Testis (tissue), 3 donors: ENCODE measurements around the gene CD48. TPM values are rescaled to one million over a fixed set of nuclear protein-coding genes. Genes with fewer than 3 reads are reported as not detected.

Experiments used
- DNase-seq: peaks from one replicate; pipeline ENCODE4 v3.0.0-alpha.2; 2019
- H3K27ac ChIP-seq, 2 donors: fragments of 200-600 bp; sonication (generic); one replicate each; pipeline ENCODE4 v1.5.1; 2019
- H3K27me3 ChIP-seq: fragments of 200-600 bp; sonication (generic); one replicate; pipeline ENCODE4 v1.5.1; 2019
- H3K36me3 ChIP-seq: fragments of 200-600 bp; sonication (generic); one replicate; pipeline ENCODE4 v1.5.1; 2017; ENCODE audit warnings: low read depth; ENCODE audit errors: missing control alignments
- H3K4me1 ChIP-seq: fragments of 200-600 bp; sonication (generic); one replicate; pipeline ENCODE4 v1.5.1; 2019
- H3K4me3 ChIP-seq, 2 donors: fragments of 200-600 bp; sonication (generic); one replicate each; pipeline ENCODE4 v1.5.1; 2017 to 2019
- H3K9me3 ChIP-seq: fragments of 200-600 bp; sonication (generic); one replicate; pipeline ENCODE4 v1.5.1; 2017
- POLR2A ChIP-seq: fragments of 450-650 bp; IDR thresholded peaks from one replicate; pipeline ENCODE4 v1.6.1; 2017; ENCODE audit warnings: antibody characterized with exemption, mild to moderate bottlenecking, moderate library complexity
- WGBS, 2 donors: methylation state at CpG; one replicate each; pipeline ENCODE4 v1.1.5; 2018; 5-methylcytosine and 5-hydroxymethylcytosine counted together
- intact Hi-C: fragments of 100-400 bp; cut with DNase I; formaldehyde crosslinking; loops from one replicate; pipeline ENCODE4 v1.15.1; 2023; ENCODE audit warnings: low total_unique reads
- polyA plus RNA-seq: library from polyadenylated mRNA; stranded (reverse); fragments of 350-450 nt; fragmentation: Illumina TruSeq; extraction: RNeasy Lipid Tissue Mini Kit (QIAGEN cat#74804); gene quantifications from one replicate; pipeline ENCODE4 v1.2.3, GENCODE V29; 2014; ENCODE audit warnings: low read depth, low replicate concordance; ENCODE audit not compliant: insufficient read depth
- total RNA-seq, 2 donors: library from RNA; depleted of rRNA; stranded (reverse); fragments of >200 nt; gene quantifications; one replicate each; pipeline ENCODE4 v1.2.3, GENCODE V29; 2016
- TF ChIP-seq, protein P1 (sequence below), 3 experiments: fragments of 450-650 bp in 2 of 3; fragments of 200-600 bp in 1 of 3; sonication (generic) in 1 of 3; IDR thresholded peaks; one replicate each; pipeline ENCODE4 v1.5.1; 2016 to 2019; ENCODE audit warnings: antibody characterized with exemption in 3 of 3, mild to moderate bottlenecking in 2 of 3, moderate library complexity in 1 of 3

CD48 gene
- total and polyA plus RNA-seq, 3 donors from 2014 or later: 0.63 to 6.1 (median 1.4) TPM

DNA sequence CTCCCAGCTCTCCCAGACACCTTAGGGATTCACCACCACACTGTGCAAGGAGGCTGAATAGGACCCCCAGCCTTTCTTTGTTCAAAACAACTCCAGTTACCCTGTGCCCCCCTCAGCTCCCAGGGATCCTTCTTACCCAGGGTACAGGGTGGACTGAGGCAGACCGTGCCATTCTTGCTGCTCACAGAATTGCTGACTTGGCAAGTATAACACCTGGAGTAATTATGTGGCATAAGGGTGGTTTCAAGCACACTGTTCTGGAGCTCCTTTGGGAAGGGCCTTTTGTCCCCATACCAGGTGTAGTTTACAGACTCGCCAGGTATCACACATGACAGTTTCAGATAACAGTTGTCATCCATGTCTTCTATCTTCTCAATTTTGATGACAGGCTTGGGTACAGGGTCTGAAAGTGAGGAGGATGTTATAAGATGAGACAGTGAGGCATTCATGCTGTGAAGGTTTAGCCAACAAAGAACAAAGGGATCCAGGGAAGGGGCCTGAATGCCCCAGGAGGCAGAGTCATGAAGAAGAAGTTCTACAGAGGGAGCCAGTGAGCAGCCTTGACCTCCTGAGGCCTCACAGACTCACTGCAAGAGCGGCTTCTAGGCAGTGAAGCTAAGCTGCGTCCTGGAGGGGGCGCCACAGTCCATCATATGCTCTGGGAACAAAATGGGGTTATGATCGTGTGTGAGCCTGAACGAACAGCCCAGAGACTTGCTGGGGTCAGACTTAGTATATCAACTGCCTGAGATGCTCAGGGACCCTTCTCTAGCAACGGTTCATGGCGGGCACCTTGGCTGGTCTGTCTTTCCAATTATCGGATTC is 30.3 kb downstream of the CD48 start:
- 53 to 100% methylated on average over 1 to 10 of the region's 10 CpGs for WGBS, 2 donors
- intact Hi-C loops: no loop called here
- Histone ChIP-seq H3K4me1 (no peaks in the 10 kb centered on the region), H3K36me3 (no peaks in the 10 kb centered on the region), H3K9me3 (no peaks in the 10 kb centered on the region), H3K27ac (no peak overlapping the region), H3K27me3 (no peaks in the 10 kb centered on the region), H3K4me3 (no peak overlapping the region)
- DNase-seq: peak; percentile 93
- TF ChIP-seq POLR2A: no peak
- TF ChIP-seq, protein P1, sequence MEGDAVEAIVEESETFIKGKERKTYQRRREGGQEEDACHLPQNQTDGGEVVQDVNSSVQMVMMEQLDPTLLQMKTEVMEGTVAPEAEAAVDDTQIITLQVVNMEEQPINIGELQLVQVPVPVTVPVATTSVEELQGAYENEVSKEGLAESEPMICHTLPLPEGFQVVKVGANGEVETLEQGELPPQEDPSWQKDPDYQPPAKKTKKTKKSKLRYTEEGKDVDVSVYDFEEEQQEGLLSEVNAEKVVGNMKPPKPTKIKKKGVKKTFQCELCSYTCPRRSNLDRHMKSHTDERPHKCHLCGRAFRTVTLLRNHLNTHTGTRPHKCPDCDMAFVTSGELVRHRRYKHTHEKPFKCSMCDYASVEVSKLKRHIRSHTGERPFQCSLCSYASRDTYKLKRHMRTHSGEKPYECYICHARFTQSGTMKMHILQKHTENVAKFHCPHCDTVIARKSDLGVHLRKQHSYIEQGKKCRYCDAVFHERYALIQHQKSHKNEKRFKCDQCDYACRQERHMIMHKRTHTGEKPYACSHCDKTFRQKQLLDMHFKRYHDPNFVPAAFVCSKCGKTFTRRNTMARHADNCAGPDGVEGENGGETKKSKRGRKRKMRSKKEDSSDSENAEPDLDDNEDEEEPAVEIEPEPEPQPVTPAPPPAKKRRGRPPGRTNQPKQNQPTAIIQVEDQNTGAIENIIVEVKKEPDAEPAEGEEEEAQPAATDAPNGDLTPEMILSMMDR (IDR thresholded peaks at IDR 0.05): peak; percentile 61 to 85 (median 80)

GRCh38 chr1:160680399-160680798 is 31.2 kb downstream of the CD48 start:
- no peaks in the 10 kb centered on the region for H3K36me3 ChIP-seq

DNA sequence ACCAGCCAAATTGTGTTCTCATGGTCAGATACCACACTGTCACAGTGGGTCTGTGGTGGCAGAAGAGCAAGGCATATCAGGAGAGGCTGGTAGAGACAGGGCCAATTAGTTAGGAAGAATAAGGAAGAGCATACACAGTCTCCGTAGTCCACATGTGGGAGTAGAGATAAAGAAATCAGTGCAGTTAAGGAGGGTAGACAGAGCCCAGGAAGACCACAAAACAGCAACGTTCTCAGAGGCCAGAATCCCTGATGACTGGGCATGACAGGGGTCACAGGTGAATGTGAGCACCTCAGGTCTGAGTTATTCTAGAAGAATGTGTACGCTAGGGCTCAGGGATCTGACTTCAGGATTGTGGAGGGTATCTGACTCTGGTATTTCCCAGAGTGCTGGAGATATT is 31.7 kb downstream of the CD48 start:
- Histone ChIP-seq H3K27me3 (no peaks in the 10 kb centered on the region), H3K4me3 (no peak overlapping the region), H3K9me3 (no peaks in the 10 kb centered on the region), H3K4me1 (no peaks in the 10 kb centered on the region), H3K27ac (no peak overlapping the region), H3K36me3 (no peaks in the 10 kb centered on the region)
- no peak for DNase-seq
- WGBS, 2 donors: 67 to 79% methylated on average over 3 of the region's 3 CpGs
- intact Hi-C loops: no loop called here
- TF ChIP-seq POLR2A: no peak
- TF ChIP-seq, protein P1 (IDR thresholded peaks at IDR 0.05): no peak

More at GRCh38 chr1:160680399-160680798, 31.2 kb downstream of the CD48 start:
- no peak for DNase-seq
- WGBS, 2 donors: 91 to 93% methylated on average over 8 of the region's 8 CpGs
- Histone ChIP-seq H3K9me3 (no peaks in the 10 kb centered on the region), H3K4me3 (no peak overlapping the region), H3K4me1 (no peaks in the 10 kb centered on the region), H3K27ac (no peak overlapping the region), H3K27me3 (no peaks in the 10 kb centered on the region)
- TF ChIP-seq, protein P1 (IDR thresholded peaks at IDR 0.05): no peak
- no peak for TF ChIP-seq POLR2A
- intact Hi-C loops: no loop called here

DNA sequence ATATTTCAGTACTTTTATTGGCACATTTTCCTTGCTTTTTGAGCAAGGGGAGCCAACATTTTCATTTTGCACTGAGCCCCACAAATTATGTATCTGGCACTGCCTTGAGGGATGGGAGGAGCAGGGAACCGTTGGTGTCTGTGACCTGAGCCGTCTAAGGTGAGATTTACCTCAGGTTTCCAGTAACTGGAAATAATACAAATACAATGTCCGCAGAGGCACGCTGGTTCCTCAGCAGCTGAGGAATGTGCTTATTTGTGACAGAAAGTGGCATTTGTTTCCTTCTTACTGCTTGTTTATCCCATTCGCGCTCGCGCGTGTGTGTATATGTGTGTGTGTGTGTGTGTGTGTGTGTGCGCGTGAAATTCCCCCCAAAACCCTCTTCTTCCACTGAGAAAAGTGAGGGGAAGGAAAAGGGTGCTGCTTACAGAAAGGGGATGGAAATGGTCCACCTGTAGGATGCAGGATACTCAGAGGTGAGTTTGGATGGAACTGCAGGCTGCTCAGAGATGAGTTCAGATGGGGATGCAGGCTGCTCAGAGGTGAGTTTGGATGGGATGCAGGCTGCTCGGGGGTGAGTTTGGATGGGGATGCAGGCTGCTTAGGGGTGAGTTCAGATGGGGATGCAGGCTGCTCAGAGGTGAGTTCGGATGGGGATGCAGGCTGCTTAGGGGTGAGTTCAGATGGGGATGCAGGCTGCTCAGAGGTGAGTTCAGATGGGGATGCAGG is 34.6 kb downstream of the CD48 start:
- DNase-seq: no peak
- Histone ChIP-seq H3K27me3 (no peaks in the 10 kb centered on the region), H3K4me1 (no peaks in the 10 kb centered on the region), H3K36me3 (no peaks in the 10 kb centered on the region), H3K9me3 (no peaks in the 10 kb centered on the region), H3K4me3 (no peak overlapping the region), H3K27ac (no peak overlapping the region)
- no peak for TF ChIP-seq POLR2A
- TF ChIP-seq, protein P1 (IDR thresholded peaks at IDR 0.05): no peak
- 81 to 83% methylated on average over 13 of the region's 13 CpGs for WGBS, 2 donors
- intact Hi-C loops: no loop called here
